ENCODE results near the gene SELENOS.

- no peak for TF ChIP-seq CTCF (IDR thresholded peaks at IDR 0.05; ENCODE audit: extremely low read depth in 1 of 2, insufficient read depth in 1 of 2, low read depth in 1 of 2, low read length in 2 of 2)
- TF ChIP-seq FOS (IDR thresholded peaks at IDR 0.05; ENCODE audit: borderline replicate concordance, insufficient read depth, low read length) = no peak
- no peak for TF ChIP-seq POLR2A (IDR thresholded peaks at IDR 0.05; ENCODE audit: low read depth, low read length)
Measured at GRCh38 chr15:101326462-101327146, 49.3 kb upstream of the SELENOS start.
